Body of pancreas (tissue), 4 donors: ENCODE data around the gene SENP2.

Experiments used
- POLR2A ChIP-seq, 3 donors: fragments of 450-650 bp; IDR thresholded peaks; one replicate each; pipeline ENCODE4 v1.6.1; 2016; ENCODE audit warnings: antibody characterized with exemption in 3 of 3, mild to moderate bottlenecking in 2 of 3
- TF ChIP-seq, protein P1 (sequence below), 7 experiments: fragments of 450-650 bp in 4 of 7; fragments of 200-600 bp in 3 of 7; sonication (generic) in 3 of 7; IDR thresholded peaks; one replicate each; pipeline ENCODE4 v1.5.1; 2016 to 2019; ENCODE audit warnings: antibody characterized with exemption in 7 of 7

GRCh38 chr3:185653949-185654757 lies 68.1 kb downstream of the SENP2 start:
- TF ChIP-seq POLR2A (IDR thresholded peaks at IDR 0.05): no peak
- TF ChIP-seq, protein P1, sequence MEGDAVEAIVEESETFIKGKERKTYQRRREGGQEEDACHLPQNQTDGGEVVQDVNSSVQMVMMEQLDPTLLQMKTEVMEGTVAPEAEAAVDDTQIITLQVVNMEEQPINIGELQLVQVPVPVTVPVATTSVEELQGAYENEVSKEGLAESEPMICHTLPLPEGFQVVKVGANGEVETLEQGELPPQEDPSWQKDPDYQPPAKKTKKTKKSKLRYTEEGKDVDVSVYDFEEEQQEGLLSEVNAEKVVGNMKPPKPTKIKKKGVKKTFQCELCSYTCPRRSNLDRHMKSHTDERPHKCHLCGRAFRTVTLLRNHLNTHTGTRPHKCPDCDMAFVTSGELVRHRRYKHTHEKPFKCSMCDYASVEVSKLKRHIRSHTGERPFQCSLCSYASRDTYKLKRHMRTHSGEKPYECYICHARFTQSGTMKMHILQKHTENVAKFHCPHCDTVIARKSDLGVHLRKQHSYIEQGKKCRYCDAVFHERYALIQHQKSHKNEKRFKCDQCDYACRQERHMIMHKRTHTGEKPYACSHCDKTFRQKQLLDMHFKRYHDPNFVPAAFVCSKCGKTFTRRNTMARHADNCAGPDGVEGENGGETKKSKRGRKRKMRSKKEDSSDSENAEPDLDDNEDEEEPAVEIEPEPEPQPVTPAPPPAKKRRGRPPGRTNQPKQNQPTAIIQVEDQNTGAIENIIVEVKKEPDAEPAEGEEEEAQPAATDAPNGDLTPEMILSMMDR (IDR thresholded peaks at IDR 0.05): no peak
